Vagina (tissue), 2 donors: ENCODE measurements around the gene ART3.

Source experiments
- CTCF ChIP-seq, 3 experiments: fragments of 450-650 bp in 2 of 3; fragments of 200-600 bp in 1 of 3; sonication (generic) in 1 of 3; IDR thresholded peaks; one replicate each; pipeline ENCODE4 v1.5.1; 2017 to 2019; ENCODE audit warnings: antibody characterized with exemption in 3 of 3, mild to moderate bottlenecking in 2 of 3, moderate library complexity in 2 of 3
- POLR2A ChIP-seq, 2 donors: fragments of 450-650 bp; IDR thresholded peaks; one replicate each; pipeline ENCODE4 v1.6.1; 2017; ENCODE audit warnings: antibody characterized with exemption in 2 of 2, mild to moderate bottlenecking in 2 of 2, moderate library complexity in 2 of 2

- TF ChIP-seq POLR2A (IDR thresholded peaks at IDR 0.05) (no peak), CTCF (IDR thresholded peaks at IDR 0.05) (no peak)
These were observed 588 bp downstream of the ART3 start for GRCh38 chr4:76074993-76075600.
